GM12875 (cell line): Measurements from ENCODE around the gene COL9A3.

Source experiments
- H3K4me3 ChIP-seq: one replicate; pipeline ENCODE4 v1.5.1; 2011; ENCODE audit warnings: low read depth, low read length, control low read depth
- CTCF ChIP-seq: IDR thresholded peaks from 2 replicates; pipeline ENCODE4 v1.5.1; 2011; ENCODE audit warnings: low read depth, mild to moderate bottlenecking, control low read depth, inconsistent platforms, low read length, moderate library complexity, borderline replicate concordance; ENCODE audit not compliant: insufficient read depth

COL9A3 gene

DNA sequence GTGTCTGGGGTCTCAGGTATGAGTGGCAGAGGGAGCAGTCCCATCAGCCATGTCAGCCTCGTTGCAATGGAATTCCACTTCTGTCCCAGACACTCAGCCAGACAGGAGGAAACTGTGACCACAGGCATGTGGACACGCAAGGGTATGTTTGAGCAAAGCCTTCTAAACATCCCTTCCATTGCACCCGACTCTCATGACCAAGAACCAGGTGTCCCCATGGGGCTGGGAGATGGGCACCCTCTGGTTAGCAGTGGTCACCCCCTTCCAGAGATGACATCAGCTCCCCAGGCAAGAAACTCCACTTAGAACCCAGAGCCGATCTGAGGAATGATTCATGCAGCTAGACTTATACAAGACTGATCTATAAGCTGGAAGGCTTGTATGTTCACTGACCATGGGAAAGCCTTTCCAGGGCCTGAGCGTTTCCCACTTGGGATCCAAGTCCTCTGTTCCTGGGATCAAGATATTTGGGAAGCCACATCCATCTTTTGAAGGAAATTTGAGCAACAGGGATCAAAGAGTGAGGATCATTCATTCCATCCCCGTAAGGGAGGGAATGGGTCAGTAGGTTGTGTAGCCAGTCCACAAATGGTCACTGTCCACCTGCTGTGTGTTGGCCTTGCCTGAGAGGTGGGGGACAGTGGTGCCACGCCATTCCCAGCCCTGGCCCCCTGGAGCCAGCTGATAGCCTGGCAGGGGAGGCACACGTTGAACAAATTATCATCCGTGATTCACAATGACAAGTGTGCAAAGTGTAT is 24.5 kb upstream of the COL9A3 start:
- no peak for TF ChIP-seq CTCF

GRCh38 chr20:62792940-62793756 is 23.7 kb upstream of the COL9A3 start:
- H3K4me3 ChIP-seq, result no peak overlapping the region
- TF ChIP-seq CTCF, result no peak

More for the DNA sequence above, 24.5 kb upstream of the COL9A3 start:
- no peak overlapping the region for H3K4me3 ChIP-seq

DNA sequence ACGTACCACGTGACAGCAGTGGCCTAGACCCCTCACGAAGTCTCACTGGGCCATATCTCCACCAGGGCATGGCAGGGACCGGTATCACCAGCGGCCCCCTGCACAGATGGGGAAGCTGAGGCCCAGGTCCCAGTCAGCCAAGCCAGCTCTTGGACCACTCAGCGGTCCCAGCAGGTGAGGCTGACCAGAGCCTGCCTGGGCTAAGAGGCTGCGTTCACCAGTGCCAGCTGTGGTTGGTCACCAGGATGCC is 23.2 kb upstream of the COL9A3 start:
- no peak for TF ChIP-seq CTCF

DNA sequence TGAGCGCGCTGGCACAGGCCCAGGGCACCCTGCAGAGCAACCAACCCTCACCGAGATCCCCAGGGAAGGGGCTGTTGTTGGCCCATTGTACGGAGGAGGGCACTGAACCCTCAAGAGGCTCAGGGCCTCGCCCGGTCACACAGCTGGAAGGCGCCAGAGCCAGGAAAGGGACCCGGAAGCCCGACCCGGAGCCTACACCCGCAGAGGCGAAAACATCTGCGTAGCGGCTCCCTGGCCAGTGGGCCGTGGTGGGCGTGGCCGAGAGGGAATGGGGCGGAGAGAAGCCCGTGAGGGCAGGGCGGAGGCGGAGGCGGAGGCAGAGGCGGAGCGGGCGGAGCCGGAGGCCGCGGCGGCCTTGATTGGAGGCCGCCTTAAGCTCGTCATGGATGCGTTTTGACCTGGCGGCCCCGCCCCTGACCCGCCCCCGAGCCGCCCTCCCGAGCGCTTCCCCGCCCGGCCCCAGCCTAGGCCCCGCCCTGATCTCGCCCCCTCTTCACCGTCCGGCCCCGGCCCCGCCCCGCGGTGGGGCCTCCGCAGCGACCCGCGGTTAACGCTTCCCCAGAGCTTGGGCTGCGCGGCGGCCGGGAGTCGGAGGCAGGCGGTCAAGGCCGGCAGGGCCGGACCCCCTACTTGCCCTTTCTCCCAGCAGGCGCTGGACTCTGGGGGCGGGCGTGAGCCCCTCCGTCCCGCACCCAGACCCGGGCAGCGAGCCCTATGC is 22.7 kb upstream of the COL9A3 start:
- H3K4me3 ChIP-seq, result peak overlapping the region; percentile 31
- no peak for TF ChIP-seq CTCF

More for the DNA sequence above, 23.2 kb upstream of the COL9A3 start:
- H3K4me3 ChIP-seq, result no peak overlapping the region

GRCh38 chr20:62795023-62795761 is 21.7 kb upstream of the COL9A3 start:
- TF ChIP-seq CTCF, result no peak
- H3K4me3 ChIP-seq, result peak overlapping the region; percentile 60

DNA sequence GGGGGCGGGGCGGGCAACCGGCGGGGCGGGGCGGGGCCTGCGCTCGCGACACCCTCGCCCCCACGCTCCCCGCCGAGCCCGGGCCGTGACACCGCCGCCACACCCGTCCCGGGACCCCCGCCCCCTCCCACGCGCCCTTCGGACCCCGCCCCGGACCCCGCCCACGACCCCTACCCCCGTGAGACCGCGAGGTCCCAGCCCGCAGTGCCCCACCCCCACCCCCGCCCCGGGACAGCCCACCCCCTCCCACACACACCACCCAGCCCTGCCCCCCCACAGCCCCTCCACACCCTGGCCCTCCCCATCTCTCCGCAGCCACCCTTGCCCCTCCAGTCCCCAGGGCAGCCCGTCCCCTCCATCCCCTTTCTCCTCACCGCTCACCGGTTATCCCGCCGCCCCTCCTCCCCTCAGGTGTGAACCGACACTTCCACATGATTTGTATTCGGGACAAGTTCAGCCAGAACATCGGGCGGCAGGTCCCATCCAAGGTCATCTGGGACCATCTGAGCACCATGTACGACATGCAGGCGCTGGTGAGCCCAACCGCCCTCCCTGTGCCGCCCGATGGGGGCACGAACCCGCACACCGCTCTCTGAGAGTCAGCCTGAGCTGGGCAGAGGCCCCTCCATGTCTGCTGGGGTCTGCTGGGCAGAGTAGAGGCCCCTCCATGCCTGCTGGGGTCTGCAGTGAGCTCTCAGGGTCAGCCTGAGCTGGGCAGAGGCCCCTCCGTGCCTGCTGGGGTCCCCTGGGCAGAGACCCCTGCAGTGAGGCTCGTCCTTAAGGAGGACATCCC is 20.0 kb upstream of the COL9A3 start:
- peak overlapping the region; percentile 66 for H3K4me3 ChIP-seq

More for the DNA sequence above, 20.0 kb upstream of the COL9A3 start:
- TF ChIP-seq CTCF, result no peak
